ENCODE measurements around the gene SRRT.

SRRT gene

DNA sequence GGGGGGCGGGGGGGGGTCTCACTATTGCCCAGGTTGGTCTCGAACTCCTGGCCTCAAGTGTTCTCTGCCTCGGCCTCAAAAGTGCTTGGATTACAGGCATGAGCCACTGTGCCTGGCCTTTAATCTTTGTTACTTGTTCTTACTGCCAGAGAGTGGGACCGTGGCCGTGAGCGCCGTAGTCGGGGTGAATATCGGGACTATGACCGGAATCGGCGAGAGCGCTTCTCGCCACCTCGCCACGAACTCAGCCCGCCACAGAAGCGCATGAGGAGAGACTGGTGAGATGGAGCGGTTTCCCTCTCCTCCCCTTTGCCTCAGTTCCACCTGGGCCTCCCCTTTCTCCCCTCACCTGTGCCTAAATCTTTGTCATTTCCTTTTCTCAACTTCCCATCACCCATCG is 6.2 kb downstream of the SRRT start:
- DNase-seq (ENCODE audit: low read depth in 1 of 2, low spot score in 1 of 2): no peak

DNA sequence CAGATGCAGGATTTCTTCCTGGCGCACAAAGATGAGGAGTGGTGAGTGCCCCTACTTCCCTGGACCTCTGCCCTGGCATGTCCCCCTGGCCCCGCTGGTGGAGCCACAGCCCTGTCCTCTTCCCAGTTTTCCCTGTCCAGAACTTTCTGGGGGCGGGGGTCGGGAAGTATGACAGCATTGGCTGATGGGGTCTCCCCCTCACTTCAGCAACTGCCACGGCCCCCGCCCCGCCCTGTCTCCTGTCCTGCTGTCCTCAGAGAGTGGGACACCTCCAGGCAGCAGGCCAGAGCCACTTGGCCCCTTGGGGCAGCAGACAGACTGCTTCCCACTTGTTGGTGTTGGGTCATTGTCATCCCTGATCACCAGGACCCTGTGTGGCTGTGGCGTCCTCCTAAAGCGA is 7.3 kb downstream of the SRRT start:
- DNase-seq (ENCODE audit: low read depth in 1 of 2, low spot score in 1 of 2): no peak

DNA sequence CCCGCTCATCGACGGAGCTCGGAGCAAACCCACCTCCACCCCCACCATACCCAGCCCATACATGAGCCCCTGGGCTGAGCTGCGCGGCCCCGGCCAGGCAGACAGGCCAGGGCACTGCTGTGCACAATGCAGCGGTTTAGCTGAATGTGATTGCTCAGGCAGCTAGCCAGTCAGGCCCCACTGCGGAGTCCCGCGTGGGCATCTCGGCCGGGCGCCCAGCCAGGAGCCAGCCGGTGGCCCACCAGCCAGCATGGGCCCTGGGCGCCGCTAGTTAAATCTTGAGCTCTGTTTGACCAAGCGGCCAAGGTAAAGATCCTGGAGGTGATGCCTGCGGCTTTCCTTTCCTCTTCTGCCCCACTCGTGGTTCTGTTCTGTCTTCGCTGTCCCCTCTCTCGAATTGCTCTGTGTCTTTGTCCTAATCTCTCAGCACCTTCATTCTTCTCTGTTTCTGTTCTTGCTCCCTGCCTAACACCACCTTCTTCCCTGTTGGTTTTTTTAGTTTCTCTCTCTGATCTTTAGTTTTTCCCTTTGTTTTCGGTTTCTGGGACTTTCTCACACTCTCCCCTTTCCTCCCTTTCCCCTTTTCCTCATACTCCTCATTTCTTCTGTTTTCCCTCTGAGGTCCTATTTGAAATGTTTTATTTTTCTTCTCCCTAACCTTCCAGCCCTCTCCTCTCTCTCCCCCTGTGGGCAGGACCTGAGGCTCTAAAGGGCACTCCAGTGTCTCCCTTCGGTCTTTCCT is 8.1 kb downstream of the SRRT start:
- DNase-seq (ENCODE audit: low read depth in 1 of 2, low spot score in 1 of 2): no peak

DNA sequence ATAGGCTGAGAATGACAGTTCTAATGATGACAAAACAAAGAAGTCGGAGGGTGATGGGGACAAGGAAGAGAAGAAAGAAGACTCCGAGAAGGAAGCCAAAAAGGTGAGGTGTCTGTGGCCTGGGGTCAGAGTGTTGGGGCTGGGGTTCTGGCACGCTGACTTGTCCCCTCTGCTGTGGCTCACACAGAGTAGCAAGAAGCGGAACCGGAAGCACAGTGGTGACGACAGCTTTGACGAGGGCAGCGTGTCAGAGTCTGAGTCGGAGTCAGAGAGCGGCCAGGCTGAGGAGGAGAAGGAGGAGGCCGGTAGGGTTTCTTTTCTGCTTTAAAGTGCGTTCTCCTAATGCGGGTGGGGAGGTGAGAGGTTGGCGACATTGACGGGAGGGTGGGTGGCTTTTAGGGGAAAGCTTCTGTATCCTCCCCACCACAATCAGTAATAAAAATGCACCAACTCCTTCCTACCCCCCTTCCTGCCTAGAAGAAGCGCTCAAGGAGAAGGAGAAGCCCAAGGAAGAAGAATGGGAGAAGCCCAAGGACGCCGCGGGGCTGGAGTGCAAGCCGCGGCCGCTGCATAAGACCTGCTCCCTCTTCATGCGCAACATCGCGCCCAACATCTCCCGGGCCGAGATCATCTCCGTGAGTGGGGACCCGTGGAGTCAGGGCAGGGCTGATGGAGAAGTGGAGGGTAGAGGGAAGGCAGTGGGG is 10.0 kb downstream of the SRRT start:
- DNase-seq (ENCODE audit: low read depth in 1 of 2, low spot score in 1 of 2): no peak

DNA sequence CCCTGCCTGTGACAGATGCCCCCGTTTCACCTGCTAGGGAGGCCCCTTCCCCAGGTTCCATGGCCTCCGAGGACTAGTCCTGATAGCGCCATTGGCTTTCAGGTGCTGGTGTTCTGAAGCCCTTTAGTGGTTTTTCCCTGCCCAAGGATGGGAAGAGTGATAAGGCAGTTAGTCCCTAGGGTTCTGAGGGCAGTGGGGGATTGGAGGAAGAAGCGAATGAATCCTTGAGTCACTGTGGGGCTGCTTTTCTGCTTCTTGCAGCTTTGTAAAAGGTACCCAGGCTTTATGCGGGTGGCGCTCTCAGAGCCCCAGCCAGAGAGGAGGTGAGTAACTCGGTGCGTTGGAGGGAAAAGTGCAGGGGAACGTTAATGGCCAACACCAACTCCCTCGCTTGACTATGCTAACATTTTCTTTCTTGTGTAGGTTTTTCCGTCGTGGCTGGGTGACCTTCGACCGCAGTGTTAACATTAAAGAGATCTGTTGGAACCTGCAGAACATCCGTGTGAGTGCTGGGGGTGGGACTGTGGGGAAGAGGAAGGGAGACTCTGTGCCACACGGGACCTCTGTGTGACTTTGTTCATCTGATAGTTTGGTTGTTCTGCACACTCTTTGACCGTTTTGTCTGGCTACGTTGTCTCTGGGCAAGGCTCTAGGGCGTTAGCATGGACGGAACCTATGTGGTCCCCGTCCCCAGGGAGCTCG is 10.7 kb downstream of the SRRT start:
- no peak for DNase-seq (ENCODE audit: low read depth in 1 of 2, low spot score in 1 of 2)

DNA sequence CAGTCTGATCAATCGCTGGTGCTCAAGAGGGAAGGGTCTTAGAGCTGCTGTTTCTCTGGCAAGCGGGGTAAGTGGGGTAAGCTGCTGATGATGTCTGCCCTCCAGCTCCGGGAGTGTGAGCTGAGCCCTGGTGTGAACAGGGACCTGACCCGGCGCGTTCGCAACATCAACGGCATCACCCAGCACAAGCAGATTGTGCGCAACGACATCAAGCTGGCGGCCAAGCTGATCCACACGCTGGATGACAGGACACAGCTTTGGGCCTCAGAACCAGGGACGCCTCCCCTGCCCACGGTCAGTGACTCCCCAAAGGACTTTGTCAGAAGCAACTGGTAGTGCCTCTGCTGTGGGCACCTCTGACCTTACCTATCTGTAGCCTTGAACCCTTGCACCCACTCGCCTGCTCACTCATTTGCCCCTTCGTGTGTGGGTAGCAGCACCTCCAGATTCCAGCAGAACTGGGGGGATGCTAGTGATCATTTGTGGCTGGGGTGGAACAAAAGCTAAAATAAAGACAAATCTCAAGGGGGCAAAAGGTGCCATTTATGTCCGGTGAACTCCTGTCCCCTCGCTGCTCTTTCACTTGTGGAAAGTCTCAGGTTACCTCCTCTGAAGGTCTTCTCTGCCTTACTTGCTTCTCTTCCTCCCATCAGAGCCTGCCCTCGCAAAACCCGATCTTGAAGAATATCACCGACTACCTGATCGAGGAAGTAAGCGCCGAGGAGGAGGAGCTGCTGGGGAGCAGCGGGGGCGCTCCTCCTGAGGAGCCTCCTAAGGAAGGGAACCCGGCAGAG is 11.4 kb downstream of the SRRT start:
- DNase-seq (ENCODE audit: low read depth in 1 of 2, low spot score in 1 of 2): no peak

DNA sequence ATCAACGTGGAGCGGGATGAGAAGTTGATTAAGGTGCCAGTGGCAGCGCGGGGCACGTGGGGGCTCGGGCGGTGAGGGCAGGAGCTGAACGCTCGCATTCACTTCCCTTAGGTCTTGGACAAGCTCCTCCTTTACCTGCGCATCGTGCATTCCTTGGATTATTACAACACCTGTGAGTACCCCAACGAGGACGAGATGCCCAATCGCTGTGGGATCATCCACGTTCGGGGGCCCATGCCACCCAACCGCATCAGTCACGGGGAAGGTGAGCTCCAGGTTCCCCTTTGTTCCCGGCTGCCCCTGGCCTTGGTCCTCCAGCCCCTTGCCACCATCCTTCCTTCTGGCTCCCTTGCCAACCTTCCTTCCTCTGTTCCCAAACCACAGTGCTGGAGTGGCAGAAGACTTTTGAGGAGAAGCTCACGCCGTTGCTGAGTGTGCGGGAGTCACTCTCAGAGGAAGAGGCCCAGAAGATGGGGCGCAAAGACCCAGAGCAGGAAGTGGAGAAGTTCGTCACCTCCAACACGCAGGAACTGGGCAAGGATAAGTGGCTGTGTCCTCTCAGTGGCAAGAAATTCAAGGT is 12.1 kb downstream of the SRRT start:
- DNase-seq (ENCODE audit: low read depth in 1 of 2, low spot score in 1 of 2): no peak

DNA sequence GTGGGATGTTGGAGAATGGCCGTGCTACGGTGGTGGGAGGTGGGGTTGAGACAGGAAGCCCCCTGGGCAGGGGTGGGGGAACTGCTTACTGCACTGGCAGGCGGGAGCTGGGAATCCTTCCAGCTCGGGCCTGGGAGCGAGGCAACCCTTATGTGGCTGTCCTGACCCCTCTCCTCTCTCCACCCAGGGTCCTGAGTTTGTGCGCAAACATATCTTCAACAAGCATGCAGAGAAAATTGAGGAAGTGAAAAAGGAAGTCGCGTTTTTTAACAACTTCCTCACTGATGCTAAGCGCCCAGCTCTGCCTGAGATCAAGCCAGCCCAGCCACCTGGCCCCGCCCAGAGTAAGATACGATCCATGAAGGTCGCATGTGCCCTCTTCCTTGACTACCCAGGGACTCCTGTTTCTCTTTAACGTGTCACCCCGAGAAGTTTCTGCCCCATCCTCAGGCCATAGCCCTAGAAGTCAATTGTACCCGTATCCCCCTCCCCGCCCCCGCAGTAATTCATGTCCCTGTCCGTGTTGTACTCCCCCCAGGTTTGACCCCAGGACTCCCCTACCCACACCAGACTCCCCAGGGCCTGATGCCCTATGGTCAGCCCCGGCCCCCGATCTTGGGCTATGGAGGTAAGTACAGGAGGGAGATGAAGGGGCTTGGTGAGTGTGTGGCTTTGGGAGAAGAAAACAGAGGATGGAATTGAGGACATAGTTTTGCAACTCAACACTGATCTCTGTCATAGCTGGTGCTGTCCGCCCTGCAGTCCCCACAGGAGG is 12.8 kb downstream of the SRRT start:
- no peak for DNase-seq (ENCODE audit: low read depth in 1 of 2, low spot score in 1 of 2)

DNA sequence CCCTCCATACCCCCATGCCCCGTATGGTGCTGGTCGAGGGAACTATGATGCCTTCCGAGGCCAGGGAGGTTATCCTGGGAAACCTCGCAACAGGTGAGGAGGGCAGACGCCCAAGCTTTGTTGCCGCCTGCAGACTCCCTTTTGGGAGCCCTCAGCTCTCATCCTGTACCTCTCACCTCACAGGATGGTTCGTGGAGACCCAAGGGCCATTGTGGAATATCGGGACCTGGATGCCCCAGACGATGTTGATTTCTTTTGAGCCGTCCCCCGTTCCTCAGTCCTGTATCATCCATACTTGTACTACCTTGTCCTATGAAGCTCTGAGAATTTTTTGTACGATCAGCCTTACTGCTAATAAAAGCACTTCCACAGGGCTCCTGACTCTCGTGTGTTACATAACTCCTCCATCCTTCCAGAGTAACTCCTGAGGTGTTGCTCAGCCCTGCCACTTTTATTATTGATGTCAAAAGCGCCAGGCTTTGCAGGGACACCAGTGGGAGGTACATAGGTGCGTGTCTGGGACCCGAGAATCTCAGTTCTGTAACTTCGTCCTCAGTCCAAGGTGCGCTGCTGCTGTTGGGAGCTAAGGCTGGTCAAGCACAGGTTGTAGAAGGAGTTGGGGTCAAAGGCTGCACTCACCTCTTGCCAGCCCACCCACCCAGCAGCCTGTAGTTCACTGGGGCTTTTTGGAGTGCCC is 13.5 kb downstream of the SRRT start:
- DNase-seq (ENCODE audit: low read depth in 1 of 2, low spot score in 1 of 2): no peak

DNA sequence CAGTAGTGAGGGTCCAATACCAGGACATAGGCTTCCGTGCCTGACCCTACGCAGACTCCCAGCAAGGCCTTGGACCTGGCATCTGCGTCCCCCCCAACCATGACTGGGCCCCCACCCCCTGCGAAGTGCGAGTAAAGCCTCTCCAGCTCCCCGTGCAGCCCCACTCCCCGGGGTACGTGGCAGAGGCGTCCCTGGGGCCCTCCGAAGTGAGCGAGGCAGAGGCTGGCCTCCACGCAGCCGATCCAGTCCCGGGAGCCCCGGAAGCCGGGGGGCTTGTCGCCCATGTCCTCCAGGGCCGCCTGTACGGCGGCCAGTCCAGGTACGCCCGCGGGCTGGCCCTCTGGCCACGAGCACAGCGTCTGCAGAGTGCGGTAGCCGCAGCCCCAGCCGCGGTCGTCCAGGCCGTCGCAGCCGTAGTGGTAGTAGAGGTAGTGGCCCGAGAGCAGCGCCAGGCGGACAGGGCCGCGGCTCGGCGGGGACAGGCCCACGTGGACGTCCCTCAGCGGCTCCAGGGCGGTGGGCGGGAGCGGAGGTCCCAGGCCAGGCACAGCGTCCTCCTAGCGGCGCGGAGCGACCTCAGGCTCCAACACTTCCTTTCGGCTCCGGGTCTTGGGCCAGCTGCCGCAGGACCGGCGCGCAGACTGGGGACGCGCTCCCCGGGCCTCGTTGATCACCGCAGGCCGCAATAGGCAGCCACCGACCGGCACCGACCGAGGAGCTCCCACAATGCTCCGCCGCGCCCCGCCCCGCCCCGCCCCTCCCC is 14.3 kb downstream of the SRRT start, which contains the start of gene UFSP1:
TSS of gene UFSP1 (minus strand) at position 728 of the 763 bp plus-strand sequence. CDS start at position 284, 444 bp downstream.
- no peak for DNase-seq (ENCODE audit: low read depth in 1 of 2, low spot score in 1 of 2)

DNA sequence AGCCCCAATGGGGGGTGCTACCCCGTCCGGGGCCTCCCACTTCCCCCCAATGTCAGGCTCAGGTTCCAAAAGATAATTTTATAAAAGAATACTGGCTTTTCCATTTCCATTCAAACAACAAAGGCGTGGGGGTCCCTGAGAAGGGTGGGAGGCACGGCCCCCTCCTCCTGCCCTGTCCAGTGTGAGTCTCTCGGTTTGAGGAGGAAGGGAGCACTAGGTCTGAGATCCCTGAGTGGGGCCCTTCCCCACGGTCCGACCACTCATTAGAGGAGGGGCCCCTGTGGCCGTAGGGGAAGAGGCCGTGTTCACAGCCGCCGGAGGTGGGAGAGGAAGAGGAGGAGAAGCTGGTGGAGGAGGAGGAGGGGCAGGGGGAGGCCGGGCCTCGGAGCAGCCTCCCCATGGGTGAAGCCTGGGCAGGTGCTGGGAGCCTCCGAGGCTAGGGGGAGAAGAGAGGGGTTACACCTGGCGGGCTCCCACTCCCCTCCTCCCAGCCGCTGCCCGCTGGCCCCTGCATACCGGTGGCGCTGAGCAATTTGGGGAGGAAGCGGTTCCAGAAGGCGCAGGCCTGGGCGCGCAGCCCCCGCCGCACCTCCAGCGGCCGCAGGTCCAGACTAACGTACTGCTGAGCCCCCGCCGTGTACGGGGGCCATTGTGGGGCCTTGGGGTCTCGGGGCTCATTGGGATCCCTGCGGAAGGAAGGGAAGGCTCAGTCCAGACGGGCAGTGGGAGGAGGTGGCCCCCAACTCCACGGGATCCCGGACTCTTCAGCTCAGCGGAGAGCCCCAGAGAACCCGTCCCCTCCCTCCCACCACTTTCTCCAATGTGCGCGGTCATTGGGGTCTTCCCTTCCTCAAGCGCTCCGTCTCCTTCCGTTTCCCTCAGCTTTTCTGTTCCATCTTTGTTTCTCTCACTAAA is 16.0 kb downstream of the SRRT start:
- no peak for DNase-seq (ENCODE audit: low read depth in 1 of 2, low spot score in 1 of 2)

DNA sequence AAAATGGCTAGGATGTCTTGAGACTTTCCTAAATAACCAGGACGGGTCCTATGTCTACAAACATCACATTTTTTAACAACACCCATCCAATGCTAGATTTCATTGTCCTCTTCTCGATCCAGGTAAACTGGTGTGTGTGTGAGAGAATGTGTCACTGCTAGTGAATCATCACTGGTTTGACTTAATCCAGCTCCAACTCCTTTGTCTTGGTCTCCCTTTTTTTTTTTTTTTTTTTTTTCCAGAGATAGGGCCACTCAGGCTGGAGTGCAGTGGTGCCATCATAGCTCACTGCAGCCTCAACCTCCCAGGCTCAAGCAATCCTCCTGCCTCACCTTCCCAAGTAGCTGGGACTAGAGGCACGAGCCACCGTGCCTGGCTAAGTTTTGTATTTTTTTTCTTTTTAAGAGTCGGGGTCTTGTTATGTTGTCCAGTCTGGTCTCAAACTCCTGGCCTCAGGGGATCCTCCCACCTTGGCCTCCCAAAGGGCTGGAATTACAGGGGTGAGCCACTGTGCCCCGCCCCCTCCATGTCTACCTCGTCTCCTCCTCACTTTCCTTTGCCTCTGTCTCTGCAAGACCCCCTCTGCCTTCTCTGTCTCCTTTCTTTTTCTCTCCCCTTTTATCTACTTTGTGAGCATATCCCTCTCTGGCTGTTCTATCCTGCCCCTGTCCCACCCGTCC is 16.8 kb downstream of the SRRT start:
- no peak for DNase-seq (ENCODE audit: low read depth in 1 of 2, low spot score in 1 of 2)

DNA sequence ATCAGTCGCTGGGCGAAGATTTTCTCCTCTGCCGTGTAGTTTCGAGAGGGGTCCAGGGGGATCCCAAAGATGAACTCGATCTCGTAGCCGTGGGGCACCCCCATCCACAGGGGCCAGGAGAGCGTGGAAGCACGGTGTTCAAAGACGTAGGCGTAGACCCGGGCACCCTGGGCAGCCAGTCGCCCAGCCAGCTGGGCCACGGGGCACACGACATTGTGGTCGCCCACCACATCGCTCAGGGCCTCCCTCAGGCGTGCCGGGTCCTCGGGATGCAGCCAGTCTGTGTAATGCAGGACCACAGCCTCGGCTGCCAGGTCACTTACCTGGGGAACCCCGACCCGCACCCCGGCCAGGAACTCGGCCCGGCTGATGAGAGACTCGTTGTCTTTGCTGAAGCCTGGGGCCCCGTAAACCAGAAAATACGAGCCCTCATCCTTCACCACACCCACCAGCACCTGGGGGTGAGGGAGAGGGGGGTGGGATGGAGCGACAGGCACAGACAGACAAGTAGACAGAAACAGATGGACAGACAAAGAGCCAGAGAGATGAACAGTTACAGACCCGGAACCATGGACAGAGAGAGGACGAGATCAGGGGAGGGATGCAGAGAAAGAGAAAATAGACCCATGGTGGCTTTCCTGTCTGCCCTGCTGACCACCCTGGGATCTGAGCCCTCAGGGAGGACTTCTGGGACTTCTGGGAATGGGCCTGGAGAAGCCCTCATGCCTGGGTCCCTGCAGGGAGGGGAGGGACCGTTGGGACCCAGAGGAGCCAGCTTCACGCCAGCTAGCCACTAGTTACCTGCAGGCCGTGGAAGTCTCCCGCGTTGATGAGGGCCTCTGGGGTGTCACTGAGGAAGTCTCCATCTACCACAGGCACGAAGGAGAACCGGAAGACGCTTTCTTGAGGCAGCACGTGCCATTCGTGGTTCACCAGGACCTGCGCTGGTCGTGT is 17.7 kb downstream of the SRRT start:
- DNase-seq (ENCODE audit: low read depth in 1 of 2, low spot score in 1 of 2): no peak

DNA sequence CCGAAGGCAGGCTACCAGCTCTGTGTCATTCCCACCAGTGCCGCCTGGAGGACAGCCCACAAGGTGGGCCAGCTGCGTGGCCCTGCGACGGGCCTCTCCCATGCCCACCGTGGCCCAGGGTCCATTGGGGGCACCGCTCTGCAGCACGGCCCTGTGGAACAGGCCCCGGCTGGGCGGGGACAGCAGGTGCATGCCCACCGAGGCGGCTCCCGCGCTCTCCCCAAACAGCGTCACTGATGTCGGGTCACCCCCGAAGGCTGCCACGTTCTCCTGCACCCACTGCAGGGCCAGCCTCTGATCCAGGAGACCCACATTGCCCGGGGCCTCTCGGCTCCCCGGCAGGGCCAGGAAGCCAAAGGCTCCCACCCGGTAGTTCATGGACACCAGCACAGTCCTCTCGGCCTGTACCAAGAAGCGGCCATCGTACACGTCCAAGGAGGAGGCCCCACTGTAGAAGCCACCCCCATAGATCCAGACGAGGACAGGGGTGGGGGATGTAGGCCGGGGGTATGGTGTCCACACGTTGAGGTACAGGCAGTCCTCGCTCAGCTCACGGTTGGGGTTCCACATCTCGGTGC is 18.5 kb downstream of the SRRT start:
- DNase-seq (ENCODE audit: low read depth in 1 of 2, low spot score in 1 of 2): no peak

DNA sequence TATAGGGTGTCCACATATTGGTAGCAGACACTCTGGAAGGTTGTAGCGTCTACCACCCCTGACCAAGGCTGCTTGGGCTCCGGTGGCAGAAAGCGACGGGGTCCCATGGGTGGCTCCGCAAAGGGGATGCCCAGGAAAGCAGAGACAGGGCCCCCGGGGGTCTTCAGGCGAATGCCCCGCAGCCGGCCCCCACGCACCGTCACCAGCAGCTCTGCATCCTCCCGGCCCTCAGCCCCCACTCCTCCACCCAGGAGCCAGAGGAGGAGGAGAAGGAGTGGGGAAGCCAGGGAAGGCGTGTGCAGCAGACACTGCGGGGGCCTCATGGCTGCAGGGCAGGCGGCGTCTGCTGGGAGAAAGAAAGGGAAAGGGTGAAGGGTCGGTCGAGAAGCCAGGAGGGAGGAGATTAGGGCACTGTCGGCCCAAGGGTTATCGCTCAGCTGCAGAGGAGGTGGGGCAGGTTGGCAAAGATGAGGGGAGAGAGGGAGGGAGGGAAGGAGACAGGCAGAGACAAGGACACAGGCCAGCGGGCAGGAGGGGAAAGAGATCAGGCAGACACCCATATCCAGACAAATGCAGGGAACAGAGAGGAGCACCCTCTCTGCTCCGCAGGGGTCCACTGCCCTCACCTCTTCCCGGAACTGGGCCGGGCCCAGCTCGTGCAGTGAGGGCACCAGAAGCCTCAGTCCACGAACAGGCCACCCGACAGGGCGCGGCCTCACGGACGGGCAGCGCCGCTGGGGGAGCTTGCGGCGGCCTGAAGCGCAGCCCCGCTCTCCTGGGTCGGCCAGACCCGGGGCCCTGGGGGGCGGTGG is 19.2 kb downstream of the SRRT start:
- DNase-seq (ENCODE audit: low read depth in 1 of 2, low spot score in 1 of 2): no peak

Measured in activated CD4-positive, alpha-beta T cell treated with anti-CD3 and anti-CD28 coated beads, Interleukin-2, amount 50 U/mL, for 24 hours (primary cell).